NOMO-1 (cell line): ENCODE measurements around the gene CCDC57.

ENCODE experiments used
- DNase-seq, 2 experiments: peaks; one replicate each; lab custom pipeline; 2025; ENCODE audit not compliant: unreplicated experiment in 2 of 2; lab: John Stamatoyannopoulos, UW

Gene CCDC57

DNA sequence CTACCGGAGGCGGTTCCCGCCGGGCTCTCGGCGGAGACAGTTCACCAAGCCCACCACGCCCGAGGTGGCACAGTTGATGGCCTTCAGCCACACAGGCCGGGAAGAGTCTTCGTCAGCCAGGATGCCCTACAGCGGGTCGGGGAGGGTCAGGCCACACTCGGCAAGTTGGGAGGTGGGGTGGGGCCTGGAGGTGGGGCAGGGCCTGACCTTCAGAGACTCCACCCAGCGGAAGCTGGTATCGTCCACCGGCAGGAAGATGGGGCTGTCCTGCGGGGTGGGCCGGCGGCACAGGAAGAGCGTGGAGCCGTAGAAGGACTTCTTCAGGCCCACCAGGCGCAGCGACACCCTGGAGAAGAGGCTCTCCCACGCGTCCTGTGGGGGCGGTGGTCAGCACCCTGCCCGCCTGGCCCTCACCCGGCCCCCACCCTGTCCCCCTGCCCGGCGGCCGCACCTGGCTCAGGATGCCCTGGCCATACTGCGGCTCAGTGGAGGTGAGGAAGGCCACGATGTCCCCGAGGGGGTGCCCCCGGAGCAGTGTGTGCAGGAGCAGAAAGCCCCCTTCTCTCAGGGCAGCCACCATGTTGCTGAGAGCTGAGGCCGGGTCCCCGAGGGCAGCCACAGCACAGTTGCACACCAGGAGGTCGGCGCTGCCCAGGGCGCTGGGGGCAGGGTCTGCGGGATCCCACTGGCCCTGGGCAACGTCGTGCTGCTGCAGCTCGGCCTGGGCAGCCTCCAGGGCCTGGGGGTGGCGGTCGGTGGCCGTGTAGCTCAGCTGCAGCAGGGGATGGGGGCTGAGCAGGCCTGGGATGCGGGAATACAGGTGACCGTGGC lies 127.4 kb downstream of the CCDC57 start:
- no peak for DNase-seq

DNA sequence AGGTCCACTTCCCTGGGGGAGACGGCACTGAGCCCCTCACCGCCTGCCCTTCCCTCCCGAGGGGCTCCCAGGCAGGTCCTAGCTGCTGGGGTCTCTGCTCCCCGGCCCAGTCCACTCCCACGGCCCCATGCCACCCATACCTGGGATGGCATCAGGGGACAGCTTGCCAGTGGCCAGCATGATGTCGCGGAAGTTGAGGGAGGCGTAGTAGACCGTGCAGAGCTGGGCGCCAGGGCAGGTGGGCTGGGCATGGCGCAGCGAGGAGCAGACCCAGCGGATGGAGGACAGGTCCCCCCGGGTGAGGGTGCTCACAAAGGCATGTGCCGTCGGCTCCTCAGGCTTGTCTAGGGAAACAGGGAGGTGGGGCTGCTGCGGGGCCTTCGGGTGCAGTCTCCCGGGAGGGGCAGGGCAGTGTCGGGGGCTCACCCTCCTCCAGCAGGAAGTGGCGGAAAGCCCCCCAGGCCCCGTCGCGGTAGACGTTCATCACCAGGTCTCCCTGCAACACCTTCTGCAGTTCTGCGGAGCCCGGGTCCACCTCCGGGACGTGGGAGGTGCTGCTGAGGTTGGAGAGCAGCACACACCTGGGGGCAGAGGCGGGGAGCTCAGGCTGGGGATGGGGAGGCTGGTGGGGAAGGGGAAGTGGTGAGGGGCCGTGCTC lies 128.1 kb downstream of the CCDC57 start:
- DNase-seq, result no peak

DNA sequence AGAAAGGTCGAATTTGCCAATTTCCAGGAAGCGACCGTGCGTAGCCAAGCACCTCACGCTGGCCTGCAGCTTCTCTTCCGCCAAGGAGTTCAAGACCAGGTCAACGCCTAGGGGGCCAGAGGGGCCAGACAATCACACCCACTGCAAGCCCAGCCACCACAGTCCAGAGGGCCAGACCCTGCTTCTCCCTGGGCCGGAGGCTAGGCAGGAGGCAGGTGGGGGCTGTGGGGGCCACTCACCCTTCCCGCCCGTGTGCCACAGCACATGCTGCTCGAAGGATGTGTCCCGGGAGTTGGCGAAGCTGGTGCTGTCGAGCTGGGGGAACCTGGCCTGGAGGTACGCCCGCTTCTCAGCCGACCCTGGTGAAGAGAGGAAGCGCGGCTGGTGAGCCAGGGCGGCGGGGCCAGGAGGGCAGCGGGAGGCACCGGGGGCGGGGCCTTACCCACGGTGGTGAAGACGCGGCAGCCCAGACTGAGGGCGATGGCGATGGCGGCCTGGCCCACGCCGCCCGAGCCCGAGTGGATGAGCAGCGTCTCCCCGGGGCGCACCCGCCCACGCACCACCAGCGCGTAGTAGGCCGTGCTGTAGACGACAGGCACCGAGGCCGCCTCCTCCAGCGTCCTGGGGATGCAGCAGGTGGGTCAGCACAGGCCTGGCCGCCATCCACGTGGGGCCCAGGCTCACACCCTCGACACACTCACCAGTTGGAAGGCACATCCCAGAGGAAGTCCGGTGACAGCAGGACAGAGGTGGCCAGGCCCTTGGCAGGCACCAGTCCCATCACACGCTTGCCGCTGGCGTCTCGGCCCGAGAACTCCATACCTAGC lies 128.9 kb downstream of the CCDC57 start:
- no peak for DNase-seq

DNA sequence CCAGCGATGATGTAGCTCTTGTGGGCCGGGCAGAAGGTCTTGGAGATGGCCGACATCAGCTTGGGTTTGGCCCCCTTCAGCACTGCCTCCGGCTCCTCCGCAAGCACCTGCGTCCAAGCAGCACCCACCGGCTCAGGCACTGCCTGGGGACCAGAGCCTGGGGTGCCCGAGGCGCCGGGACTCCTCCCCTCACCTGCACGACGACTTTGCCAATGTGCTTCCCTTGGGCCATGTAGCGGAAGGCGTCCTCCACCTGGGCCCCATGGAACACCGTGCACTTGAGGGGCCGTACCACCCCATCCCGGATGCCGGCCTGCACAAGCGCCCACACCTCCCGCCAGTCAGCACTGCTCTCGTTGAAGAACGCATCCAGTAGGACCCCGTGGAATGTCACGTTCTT lies 129.6 kb downstream of the CCDC57 start:
- no peak for DNase-seq

DNA sequence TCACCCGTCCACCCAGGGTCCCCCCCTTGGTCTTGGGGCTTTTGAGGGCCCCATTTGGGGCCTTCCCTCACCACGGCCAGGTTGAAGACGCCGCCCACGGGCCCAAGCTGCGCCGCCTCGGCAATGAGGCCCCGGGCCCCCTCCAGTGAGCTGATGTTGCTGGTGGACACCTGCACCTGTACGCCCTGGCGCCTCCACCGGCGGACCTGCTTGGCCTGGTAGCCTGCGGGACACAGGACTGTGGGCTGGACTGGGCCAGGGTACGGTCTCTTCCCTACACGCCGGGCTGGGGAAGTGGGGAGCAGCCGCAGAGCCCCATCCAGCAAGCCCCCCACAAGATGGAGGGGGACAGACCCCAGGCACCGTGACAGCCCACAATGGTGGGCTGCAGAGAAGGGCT lies 130.2 kb downstream of the CCDC57 start:
- DNase-seq, result no peak

DNA sequence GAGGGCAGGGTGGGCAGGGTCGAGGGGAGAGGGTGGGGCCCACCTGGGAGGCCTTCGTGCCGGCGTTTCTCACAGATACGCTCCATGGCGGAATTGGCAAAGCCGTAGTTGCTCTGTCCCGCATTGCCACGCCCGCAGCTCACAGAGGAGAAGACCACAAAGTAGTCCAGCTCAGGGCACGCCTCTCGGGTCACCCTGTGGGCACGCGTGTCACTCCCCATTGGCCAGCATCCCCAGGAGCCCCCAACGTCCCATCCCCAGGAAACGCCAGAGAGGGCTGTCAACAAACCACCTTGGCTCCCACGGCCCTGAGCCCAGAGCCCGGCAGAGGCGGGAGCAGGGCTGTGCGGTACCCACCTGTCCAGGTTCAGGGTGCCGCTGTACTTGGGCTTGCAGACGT lies 130.7 kb downstream of the CCDC57 start:
- DNase-seq, result no peak

DNA sequence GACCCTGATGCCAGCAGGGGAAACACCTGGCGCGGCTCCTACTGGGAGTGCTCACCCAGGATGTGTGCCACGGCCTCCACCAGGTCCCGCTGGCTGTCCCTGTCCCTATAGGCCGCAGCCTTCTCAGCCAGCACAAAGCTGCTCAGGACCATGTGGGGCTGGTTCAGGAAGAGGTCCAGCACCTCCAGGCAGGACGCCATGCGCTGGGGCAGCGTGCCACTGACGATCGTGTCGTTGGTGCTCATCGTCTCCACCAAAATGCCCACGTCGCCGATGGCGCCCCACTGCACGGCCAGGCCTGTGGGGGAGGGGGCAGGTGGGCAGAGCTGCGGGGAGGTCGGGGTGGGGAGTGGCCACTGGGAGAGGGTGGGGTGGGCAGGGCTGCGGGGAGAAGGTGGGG lies 131.1 kb downstream of the CCDC57 start:
- no peak for DNase-seq

DNA sequence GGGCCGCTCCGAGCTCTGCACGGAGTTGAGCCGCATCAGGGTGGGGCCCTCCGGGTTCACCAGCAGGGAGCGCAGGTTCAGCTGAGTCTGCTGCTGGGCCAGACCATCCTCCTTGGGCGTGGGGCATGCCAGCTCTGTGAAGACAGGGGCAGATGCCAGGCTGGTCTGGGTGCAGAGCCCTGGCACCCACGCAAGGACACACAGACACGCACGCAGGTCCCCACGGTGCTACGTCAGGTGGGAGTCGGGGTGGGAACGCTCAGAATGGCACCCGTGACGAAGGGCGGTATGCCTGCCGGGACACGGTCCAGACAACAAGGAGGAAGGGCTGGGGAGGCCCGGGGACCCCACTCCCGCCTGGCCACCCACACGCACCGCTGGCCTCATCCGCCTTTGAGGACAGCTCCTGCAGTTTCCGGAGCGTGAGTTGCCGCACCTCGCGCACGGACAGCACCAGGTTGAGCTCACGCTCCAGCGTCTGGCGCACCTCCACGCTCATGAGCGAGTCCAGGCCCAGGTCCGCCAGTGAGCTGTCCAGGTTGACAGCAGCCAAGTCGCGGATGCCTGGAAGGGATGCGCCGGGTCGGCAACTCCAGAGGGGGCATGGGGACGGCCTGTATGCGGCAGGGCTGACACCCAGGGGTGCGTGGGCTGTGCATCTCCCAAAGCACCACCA lies 131.7 kb downstream of the CCDC57 start:
- DNase-seq, result no peak

DNA sequence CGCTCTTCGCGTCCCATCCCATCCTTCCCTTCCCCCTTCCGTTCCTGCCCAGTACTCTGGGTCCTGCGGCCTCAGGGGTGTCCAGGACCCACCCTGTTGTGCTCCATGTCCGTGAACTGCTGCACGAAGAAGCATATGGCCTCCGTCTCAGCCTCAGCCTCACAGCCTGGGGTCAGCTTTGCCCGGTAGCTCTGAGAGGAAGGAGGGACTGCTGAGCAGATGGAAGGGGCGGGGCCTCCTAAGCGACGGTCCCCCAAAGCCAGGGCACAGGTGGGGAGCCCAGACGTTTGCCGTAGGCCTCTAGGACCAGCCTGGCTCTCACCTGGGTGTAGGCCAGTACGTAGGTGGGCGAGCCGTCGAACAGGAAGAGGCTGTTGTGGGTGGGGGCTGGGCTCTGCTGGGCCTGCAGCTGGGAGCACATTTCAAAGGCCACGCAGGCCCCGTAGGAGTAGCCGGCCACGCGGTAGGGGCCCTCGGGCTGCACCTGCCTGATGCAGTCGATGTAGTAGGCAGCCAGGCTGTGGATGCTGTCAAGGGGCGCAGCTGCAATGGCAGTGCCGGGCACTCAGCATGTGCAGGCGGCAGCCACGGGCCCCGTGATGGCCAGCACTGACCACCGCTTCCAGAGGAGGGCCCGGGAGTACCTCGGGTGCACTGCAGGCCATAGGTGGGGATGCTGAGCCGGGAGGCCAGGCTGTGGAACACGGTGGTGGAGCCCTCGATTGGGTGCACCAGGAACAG lies 132.4 kb downstream of the CCDC57 start:
- no peak for DNase-seq

DNA sequence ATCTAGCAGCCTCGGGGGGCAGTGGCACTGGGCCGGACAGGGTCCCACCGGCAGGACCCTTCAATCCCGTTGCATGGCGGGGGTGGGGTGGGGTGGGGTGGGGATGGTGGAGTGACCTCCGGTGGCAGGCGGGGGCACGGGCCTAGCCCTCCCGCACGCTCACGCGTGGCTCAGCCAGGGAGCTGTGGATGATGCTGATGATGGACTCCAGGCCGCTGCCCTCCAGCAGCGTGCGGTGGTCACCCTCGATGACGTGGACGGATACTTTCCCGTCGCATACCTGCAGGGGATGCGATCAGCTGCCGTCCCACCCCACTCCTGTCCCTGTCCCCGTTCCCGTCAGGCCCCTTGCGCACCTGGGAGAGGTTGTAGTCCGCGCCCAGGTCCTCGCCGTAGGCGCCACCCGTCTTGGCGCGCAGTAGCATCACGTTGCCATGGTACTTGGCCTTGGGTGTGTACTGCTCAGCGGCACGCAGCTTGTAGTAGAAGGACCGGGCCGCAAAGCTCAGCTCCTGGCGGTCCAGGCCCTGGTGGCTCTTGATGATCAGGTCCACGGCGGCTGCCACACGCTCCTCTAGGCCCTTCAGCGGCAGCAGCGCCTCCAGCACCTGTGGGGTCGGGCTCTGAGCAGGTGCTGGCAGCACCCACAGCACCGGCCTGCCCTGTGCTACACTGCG lies 133.5 kb downstream of the CCDC57 start:
- DNase-seq, result no peak

DNA sequence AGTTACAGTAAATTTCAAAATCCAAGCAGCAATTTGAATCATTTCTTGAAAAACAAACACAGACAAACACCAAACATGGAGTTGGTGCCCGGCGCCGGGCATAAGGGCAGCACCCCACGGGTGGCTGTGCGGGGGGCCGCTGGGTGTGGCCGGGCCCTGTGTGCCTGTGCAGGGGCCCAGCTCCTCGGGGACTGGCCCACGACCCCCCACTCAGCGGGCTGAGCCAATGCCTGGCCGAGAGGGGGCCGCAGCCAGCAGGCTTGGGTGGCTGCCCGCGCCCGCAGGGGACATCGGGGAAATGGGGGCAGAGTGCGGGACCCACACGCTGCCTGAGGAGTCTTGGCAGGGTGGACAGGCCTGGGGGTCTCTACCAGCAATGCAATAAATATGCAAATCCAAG lies 134.2 kb downstream of the CCDC57 start:
- DNase-seq, result no peak

DNA sequence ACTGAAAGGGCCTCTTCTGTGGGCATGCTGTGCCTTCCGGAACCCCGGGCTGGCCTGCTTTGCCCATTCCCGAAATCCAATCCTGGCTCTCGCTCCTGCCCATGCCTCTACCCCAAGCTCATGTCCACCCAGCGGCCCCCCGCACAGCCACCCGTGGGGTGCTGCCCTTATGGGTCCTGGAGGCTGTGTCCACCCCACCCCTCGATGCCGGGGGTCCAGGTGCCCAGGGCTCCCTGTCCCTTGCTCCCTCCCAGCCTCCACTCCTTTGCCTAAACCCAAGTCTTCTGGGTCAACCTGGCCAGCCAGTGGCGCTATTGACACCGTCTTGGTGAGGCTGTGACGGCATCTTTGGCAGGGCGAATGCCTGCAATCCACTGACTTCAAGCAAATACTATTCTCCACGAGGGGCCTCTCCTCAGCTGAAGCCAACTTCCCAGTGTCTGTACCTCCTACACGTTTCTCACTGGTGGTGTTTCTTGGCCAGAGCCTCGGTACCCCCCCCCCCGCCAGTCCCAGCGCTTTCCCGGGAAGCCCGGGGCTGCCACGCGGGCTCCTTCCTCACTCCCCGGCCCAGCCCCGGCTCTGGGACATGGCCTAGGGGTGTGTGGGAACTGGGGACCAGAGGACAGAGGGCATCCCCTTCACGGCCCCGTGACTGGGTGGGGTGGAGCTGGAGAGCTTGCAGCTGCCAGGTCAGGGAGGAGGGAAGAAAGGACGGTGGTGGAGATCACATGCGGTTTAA lies 134.9 kb downstream of the CCDC57 start:
- no peak for DNase-seq

DNA sequence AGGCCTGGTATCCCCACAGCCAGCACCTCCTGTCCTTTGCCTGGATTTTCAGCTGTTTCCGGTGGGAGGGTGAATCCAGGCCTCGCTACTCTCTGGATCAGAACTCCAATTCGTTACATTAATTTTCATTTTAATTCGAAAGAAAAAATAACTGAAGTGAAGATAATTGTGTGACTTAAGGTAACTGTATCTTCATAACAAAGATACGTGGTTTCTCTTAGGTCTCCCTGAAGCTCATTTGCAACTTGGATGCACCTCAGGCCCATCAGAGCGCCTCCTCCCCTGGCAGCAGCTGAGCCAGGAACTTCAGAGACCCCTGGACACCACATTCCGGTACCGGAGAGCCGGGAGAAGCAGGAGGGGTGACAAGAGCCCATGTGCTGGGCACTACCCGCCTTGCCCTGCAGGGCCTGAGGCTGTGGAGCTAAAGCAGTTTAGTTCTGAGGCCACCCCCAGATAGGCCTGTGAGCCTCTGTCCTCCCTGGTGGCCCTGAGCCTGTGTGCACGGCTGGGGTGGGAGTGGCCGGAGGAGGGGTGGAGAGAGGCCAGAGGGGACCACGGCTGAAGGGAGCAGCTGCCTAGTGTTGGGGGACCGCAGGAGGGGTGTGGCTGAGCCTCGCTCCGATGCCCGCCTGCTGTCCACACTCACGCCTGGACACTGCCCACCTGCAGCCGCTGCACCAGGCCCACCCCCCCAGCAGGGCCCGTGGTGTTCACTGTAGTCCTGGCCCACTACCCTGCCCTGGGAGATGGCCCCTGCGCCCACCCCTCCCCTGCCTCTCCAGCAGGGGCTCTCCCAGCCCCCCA lies 135.7 kb downstream of the CCDC57 start:
- DNase-seq, result no peak

DNA sequence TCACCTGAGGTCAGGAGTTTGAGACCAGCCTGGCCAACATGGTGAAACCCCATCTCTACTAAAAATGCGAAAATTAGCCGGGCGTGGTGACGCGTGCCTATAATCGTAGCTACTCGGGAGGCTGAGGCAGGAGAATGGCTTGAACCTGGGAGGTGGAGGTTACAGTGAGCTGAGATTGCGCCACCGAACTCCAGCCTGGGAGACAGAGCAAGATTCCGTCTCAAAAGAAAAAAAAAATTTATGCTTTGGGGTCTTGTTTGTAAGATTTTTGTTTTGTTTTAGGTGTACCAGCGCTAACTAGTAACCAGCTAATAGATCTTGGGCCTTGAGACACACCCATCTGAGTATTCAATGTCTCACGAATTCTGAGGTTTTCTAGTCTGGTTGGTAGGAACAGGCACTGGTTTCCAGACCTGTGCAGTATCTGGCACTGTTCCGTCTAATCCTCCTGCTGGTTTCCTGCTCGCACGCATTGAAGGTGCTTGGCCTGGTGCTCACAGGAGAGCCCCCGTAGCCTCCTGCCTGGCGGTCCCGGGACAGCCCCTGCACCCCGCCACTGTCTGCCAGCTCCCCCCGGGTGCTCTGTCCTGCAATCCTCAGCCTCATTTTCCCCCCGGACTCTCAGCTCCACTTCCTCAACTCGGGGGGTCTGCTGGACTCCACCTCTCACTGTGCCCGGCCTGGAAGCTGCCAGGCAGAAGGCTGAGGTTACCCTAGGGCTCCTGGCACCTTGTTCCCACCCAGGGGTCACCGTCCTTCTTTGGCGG lies 136.4 kb downstream of the CCDC57 start:
- DNase-seq, result no peak

DNA sequence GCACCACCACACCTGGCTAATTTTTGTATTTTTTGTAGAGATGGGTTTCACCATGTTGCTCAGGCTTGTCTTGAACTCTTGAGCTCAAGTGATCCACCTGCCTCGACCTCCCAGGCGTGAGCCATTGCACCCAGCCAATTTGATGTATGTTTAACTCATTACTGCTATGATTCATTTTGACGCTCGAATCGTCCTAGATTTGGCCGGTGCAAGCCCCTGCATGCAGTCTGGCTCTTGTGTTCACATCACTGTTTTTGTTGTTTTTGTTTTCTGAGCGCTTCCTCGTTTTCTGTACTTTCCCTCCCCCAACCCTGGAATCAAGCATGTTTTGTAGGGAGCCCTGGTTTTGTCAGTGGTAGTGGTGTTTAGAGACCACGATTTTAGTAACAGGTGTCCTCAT lies 139.2 kb downstream of the CCDC57 start:
- DNase-seq, result no peak

DNA sequence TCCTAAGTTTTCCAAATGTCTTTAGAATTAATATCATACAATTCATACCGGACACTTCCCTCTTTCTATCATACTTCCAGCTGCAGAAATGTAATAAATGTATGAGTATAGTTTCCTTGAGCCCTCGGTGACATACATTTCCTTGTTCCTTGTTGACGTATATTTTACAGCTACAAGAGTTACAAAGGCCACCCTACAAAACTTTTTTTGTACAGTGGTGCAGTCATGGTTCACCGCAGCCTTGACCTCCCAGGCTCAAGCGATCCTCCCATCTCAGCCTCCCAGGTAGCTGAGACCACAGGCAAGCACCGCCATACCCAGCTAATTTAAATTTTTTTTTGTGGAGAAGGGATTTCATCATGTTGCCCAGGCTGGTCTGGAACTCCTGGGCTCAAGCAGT lies 139.8 kb downstream of the CCDC57 start:
- DNase-seq, result no peak

DNA sequence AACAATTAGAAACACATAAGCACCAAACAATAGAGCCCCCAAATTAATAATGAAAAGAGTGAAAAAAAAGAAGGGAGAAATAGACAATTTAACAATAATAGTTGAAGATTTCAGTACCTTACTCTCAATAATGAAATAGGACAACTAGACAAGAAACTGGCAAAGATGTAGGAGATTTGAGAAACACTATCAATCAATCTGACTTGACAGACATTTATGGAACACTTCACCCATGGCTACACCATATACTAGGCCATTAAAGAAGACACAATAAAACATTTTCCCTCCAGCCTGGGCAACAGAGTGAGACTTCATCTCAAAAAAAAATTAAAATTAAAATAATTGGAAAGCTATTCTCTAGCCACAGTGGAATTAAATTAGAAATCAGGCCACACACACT lies 142.0 kb downstream of the CCDC57 start:
- DNase-seq, result no peak
